Left lung (tissue), 10 donors: ENCODE results near the gene SMARCC1. TPM values are rescaled to one million over a fixed set of nuclear protein-coding genes. Genes with fewer than 3 reads are reported as not detected.
A peak's percentile ranks its signal among the peaks of the same experiment; 100 is the strongest.

ENCODE experiments used
- ATAC-seq: fragments of 200-7000 bp; cut with Tn5 transposase; one replicate; pipeline ENCODE4 v1.9.1; 2020; ENCODE audit warnings: moderate library complexity
- DNase-seq, 4 donors: peaks; one replicate each; pipeline ENCODE4 v3.0.0-alpha.2; 2013 to 2020
- H3K27ac ChIP-seq, 2 donors: fragments of 200-600 bp; sonication (generic) in 1 of 2; one replicate each; pipeline versions ENCODE4 v1.5.0 to v1.8.0; 2020 to 2021
- H3K27me3 ChIP-seq, 2 donors: fragments of 200-600 bp; sonication (generic) in 1 of 2; one replicate each; pipeline versions ENCODE4 v1.5.0 to v1.8.0; 2020 to 2021
- H3K36me3 ChIP-seq, 2 donors: fragments of 200-600 bp; sonication (generic) in 1 of 2; one replicate each; pipeline versions ENCODE4 v1.5.0 to v1.8.0; 2020 to 2021
- H3K4me1 ChIP-seq, 2 donors: fragments of 200-600 bp; one replicate each; pipeline ENCODE4 v1.8.0; 2021
- H3K4me3 ChIP-seq, 2 donors: fragments of 200-600 bp; sonication (generic) in 1 of 2; one replicate each; pipeline versions ENCODE4 v1.5.0 to v1.8.0; 2020 to 2021; ENCODE audit warnings: mild to moderate bottlenecking in 1 of 2
- H3K9me3 ChIP-seq, 2 donors: fragments of 200-600 bp; sonication (generic) in 1 of 2; one replicate each; pipeline versions ENCODE4 v1.5.0 to v1.8.0; 2020 to 2021
- intact Hi-C, 2 donors: fragments of 100-400 bp; cut with DNase I; formaldehyde crosslinking; loops; one replicate each; pipeline versions ENCODE4 v1.11.2 to v1.14.2; 2022
- polyA plus RNA-seq, 6 donors: library from polyadenylated mRNA; unstranded; fragments of 120-200 nt; gene quantifications; one replicate each; pipeline ENCODE4 v1.2.1, GENCODE V29; 2013; ENCODE audit not compliant: insufficient read length in 6 of 6
- total RNA-seq, 2 donors: library from RNA; stranded (reverse); fragmentation: NEBNext Ultra II Directional; extraction: Animal tissue kit (Norgen Biotek cat#: 25700); gene quantifications; one replicate each; pipeline ENCODE4 v1.2.1, GENCODE V29; 2021
- TF ChIP-seq, protein P1 (sequence below), 2 donors: fragments of 200-600 bp; sonication (generic) in 1 of 2; IDR thresholded peaks; one replicate each; pipeline versions ENCODE4 v1.5.0 to v1.8.0; 2021; ENCODE audit warnings: antibody characterized with exemption in 2 of 2
- donor health status: DM: no; HTN: yes; CAD: no.
- donor health status: DM: no; HTN: no; CAD: no.

Gene SMARCC1
- total and polyA plus RNA-seq, 8 donors, result 58.5 to 112 (median 97.6) TPM

DNA sequence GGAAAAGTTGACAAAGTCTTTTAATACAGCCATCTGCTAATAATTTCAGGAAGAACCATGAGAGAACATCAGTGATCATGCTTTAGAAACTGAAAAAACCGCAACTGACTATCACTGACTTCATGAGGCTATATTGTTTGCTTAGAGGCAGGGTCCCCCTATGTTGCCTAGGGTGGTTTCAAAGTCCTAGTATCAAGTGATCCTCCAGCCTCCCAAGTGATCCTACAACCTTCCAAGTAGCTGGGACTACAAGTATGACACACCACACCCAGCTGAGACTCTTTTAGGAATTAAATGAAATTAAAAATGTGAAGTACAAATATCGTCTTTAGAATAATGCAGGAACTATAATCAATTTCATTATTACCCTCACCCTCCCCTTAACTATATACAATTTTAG lies 144.8 kb downstream of the SMARCC1 start:
- ATAC-seq, result peak; percentile 75
- no peak for DNase-seq
- H3K36me3 ChIP-seq, result peaks cover 0 to 48% of the 10 kb centered on the region in 2 donors
- no peak overlapping the region for H3K4me3 ChIP-seq
- TF ChIP-seq, protein P1, sequence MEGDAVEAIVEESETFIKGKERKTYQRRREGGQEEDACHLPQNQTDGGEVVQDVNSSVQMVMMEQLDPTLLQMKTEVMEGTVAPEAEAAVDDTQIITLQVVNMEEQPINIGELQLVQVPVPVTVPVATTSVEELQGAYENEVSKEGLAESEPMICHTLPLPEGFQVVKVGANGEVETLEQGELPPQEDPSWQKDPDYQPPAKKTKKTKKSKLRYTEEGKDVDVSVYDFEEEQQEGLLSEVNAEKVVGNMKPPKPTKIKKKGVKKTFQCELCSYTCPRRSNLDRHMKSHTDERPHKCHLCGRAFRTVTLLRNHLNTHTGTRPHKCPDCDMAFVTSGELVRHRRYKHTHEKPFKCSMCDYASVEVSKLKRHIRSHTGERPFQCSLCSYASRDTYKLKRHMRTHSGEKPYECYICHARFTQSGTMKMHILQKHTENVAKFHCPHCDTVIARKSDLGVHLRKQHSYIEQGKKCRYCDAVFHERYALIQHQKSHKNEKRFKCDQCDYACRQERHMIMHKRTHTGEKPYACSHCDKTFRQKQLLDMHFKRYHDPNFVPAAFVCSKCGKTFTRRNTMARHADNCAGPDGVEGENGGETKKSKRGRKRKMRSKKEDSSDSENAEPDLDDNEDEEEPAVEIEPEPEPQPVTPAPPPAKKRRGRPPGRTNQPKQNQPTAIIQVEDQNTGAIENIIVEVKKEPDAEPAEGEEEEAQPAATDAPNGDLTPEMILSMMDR (IDR thresholded peaks at IDR 0.05), result no peak
- H3K9me3 ChIP-seq, result no peaks in the 10 kb centered on the region
- H3K27me3 ChIP-seq, result no peaks in the 10 kb centered on the region
- H3K4me1 ChIP-seq, result peaks cover 0 to 15% of the 10 kb centered on the region in 2 donors
- intact Hi-C loops, result no loop called here
- H3K27ac ChIP-seq, result no peak overlapping the region

DNA sequence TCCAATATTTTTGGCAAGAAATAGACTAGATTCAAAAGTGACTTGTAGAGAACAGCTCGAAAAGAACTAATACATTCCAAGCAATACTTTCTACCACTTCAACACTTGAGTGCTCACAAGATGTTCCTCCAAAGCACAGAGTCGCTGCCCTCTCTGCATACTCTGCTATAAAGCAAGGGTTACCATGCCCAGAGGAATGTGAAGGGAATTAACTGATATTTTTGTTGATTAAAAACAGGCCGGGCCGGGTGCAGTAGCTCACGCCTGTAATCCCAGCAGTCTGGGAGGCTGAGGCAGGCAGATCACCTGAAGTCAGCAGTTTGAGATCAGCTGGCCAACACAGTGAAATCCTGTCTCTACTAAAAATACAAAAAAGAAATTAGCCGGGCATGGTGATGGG lies 145.5 kb downstream of the SMARCC1 start:
- no peak for DNase-seq

DNA sequence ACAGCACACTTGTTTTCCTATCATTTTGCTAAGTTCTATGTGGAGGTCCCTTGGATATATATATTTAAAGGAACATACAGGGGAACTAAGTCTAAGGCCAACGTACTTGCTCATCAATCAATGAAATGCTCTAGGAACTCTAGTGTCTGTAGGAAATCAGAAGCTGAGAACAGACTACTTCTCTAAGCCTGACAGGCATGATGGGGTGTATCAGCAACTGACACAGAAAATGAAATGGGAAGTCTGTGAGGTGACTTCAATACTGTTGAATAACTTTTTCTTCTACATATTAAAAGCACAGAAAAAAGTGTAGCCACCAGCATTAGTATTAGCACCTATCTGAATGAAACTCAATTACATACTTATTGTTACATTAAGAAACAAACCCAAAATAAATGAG lies 146.2 kb downstream of the SMARCC1 start:
- Histone ChIP-seq H3K27me3 (no peaks in the 10 kb centered on the region), H3K36me3 (peaks cover 0 to 57% of the 10 kb centered on the region in 2 donors), H3K27ac (peak overlapping the region; percentile 31 to 62)

More for the DNA sequence above, 145.5 kb downstream of the SMARCC1 start:
- Histone ChIP-seq H3K27me3 (no peaks in the 10 kb centered on the region), H3K9me3 (no peaks in the 10 kb centered on the region), H3K36me3 (peaks cover 0 to 50% of the 10 kb centered on the region in 2 donors), H3K27ac (peak overlapping the region; percentile 31 to 62), H3K4me1 (peaks cover 0 to 15% of the 10 kb centered on the region in 2 donors), H3K4me3 (no peak overlapping the region)
- TF ChIP-seq, protein P1 (IDR thresholded peaks at IDR 0.05), result no peak
- intact Hi-C loops, result no loop called here
- ATAC-seq, result peak; percentile 95

DNA sequence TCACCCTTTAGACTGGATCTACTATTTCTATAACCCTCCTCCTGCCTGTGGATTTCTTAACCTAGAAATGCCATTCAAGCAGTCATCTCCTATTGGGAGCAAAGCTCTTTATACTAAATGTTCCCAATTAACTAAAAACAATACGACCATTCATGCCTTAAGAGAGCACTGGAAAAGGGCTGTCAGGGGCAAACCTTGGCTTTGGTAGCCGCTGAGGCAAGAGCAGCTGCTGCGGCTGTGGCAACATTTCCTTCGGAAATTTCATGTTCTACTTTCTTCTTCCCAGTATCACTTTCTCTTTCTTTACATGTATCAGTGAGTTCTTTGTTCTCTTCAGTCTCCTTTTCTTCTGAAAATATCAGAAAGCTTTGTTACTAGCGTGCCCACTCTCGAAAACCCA lies 146.7 kb downstream of the SMARCC1 start:
- TF ChIP-seq, protein P1 (IDR thresholded peaks at IDR 0.05), result no peak

More for the DNA sequence above, 146.2 kb downstream of the SMARCC1 start:
- no peak for ATAC-seq
- no peaks in the 10 kb centered on the region for H3K9me3 ChIP-seq
- H3K4me3 ChIP-seq, result no peak overlapping the region
- intact Hi-C loops, result no loop called here
- TF ChIP-seq, protein P1 (IDR thresholded peaks at IDR 0.05), result no peak
- H3K4me1 ChIP-seq, result peaks cover 0 to 15% of the 10 kb centered on the region in 2 donors
- DNase-seq, result no peak

DNA sequence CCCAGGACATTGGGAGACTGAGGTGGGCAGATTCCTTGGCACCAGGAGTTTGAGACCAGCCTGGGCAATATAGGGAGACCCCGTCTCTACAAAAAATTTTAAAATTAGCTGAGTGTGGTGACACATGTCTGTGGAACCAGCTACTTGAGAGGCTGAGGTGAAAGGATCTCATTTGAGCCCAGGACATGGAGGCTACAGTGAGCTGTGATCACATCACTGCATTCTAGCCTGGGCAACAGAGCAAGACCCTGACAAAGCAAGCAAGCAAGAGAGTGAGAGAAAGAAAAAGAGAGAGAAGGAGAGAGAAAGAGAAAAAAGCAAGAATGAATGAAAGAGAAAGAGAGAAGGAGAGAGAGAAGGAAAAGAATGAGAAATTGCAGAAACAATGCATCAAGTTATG lies 150.9 kb downstream of the SMARCC1 start:
- Histone ChIP-seq H3K4me1 (peaks cover 0 to 13% of the 10 kb centered on the region in 2 donors), H3K4me3 (no peak overlapping the region), H3K27ac (no peak overlapping the region), H3K9me3 (no peaks in the 10 kb centered on the region), H3K27me3 (no peaks in the 10 kb centered on the region), H3K36me3 (peaks cover 0 to 64% of the 10 kb centered on the region in 2 donors)
- ATAC-seq (no peak), DNase-seq (no peak)
- intact Hi-C loops, result no loop called here
- TF ChIP-seq, protein P1 (IDR thresholded peaks at IDR 0.05), result no peak

More for the DNA sequence above, 146.7 kb downstream of the SMARCC1 start:
- Histone ChIP-seq H3K36me3 (peaks cover 0 to 63% of the 10 kb centered on the region in 2 donors), H3K9me3 (no peaks in the 10 kb centered on the region), H3K4me3 (no peak overlapping the region), H3K4me1 (peaks cover 0 to 15% of the 10 kb centered on the region in 2 donors), H3K27ac (peak overlapping the region in 1 of 2 donors; percentile 62), H3K27me3 (no peaks in the 10 kb centered on the region)
- ATAC-seq, result no peak
- intact Hi-C loops, result no loop called here
- no peak for DNase-seq
